Measurements from ENCODE around the gene FOXJ2.

DNA sequence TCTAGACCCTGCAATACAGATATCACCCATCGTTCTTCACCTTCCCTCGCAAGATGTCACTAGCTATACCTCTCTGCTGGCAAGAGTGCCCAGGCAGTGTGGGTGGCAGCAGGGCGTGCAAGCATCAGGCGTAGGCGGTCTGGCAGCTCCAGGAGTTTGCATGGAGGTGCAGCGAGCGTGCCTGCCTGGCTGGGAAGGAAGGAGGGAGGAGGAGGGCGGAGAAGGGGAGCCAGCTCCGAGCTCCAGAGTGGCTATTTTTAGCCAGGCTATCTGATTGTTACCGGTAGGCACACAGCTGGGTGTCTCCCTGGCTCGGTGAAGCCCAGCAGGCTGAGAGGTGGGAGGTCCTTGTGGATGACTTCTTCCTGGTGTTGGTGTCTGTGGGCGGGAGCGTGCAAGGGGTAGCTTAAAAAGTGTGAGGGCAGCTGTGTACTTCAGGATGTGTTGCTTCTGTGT lies 6.2 kb downstream of the FOXJ2 start:
- no peak for TF ChIP-seq POLR2A (IDR thresholded peaks at IDR 0.05)
- TF ChIP-seq CTCF (IDR thresholded peaks at IDR 0.05) = no peak

Data from lower leg skin (tissue), 3 donors.